ENCODE measurements around the gene INCA1. TPM values are rescaled to one million over a fixed set of nuclear protein-coding genes. Genes with fewer than 3 reads are reported as not detected.

INCA1 gene, protein sequence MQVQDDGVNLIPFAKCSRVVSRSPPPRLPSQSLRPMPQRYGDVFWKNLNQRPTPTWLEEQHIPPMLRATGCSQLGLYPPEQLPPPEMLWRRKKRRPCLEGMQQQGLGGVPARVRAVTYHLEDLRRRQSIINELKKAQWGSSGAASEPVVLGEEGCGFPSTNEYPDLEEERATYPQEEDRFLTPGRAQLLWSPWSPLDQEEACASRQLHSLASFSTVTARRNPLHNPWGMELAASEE
- total RNA-seq, result 1 to 10 TPM; 2.9 to 4.9 (median 3.5) TPM
- polyA plus RNA-seq, result 1 to 10 TPM; 1.6 to 4.1 (median 4.0) TPM
- long read RNA-seq, donor 1, partial matches to known transcripts, result 2 of 5 reads
- long read RNA-seq, donor 1, other reads (novel, unspliced or antisense), result 3 of 5 reads
- long read RNA-seq, donor 2, partial matches to known transcripts, result 0 of 4 reads
- long read RNA-seq, donor 2, other reads (novel, unspliced or antisense), result 4 of 4 reads

DNA sequence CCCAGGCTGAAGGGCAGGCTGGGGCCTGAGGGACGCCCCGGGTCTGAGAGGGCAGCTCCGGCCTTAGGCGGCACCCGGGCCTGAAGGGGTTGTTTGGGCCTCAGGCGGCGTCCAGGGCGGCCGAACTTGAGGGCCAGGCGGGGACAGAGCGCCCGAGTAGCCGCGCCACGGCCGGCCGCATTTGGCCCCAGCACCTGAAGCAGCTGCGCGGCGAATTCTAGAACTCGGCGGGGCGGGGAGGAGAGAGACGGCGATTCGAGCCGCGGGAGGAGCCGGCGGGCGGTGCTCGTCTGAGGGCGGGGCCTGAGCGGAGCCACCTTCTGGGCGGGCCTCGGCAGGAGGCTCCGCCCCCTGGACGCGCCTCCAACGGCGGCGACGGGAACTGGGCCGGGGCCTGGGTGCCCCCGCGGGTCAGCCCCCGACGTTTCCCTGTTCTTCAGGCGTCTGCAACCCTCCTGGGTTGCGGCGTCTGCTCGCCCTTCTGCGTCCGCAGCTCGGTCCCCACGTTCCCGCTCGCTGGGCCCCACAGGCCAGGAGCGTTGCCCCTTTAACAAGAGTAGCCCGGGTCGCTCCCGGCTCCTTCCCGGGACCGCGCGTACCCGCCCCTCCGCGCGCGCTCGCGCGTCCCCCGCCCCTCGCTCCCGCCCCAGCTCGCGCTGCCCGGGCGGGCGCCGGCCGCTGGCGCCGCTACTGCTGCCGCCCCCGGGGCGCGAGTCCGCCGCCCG, at the start of gene INCA1, which contains the start of gene KIF1C:
TSS of gene INCA1 (minus strand) at position 221 of the 725 bp plus-strand sequence. CDS start 3,085 bp downstream, outside the sequence.
TSS of gene KIF1C (plus strand) at position 649 of the 725 bp plus-strand sequence. CDS start 2,297 bp downstream, outside the sequence.
- intact Hi-C loops (cut with DNase I), result loop anchor here in 1 of 2 donors (5.0 kb wide), 1 partner anchor 55 kb away; the partner anchor contains the start of genes RNF167 and SLC25A11
- TF ChIP-seq, protein P1, sequence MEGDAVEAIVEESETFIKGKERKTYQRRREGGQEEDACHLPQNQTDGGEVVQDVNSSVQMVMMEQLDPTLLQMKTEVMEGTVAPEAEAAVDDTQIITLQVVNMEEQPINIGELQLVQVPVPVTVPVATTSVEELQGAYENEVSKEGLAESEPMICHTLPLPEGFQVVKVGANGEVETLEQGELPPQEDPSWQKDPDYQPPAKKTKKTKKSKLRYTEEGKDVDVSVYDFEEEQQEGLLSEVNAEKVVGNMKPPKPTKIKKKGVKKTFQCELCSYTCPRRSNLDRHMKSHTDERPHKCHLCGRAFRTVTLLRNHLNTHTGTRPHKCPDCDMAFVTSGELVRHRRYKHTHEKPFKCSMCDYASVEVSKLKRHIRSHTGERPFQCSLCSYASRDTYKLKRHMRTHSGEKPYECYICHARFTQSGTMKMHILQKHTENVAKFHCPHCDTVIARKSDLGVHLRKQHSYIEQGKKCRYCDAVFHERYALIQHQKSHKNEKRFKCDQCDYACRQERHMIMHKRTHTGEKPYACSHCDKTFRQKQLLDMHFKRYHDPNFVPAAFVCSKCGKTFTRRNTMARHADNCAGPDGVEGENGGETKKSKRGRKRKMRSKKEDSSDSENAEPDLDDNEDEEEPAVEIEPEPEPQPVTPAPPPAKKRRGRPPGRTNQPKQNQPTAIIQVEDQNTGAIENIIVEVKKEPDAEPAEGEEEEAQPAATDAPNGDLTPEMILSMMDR (IDR thresholded peaks at IDR 0.05), result peak; percentile 17
- WGBS, 3 donors, result 0 to 1% (median 0%) methylated on average over 67 to 93 of the region's 93 CpGs
- H3K36me3 ChIP-seq (ENCODE audit: insufficient read depth in 1 of 2, low read depth in 1 of 2), result peaks cover 7 to 19% of the 10 kb centered on the region in 2 donors
- H3K27ac ChIP-seq, result peak within 1 kb of the TSS; percentile 96
- no peaks in the 10 kb centered on the region for H3K27me3 ChIP-seq (ENCODE audit: insufficient read depth in 3 of 3, low read length in 2 of 3)
- H3K9me3 ChIP-seq, result no peaks in the 10 kb centered on the region
- H3K4me1 ChIP-seq, result peaks cover 34% of the 10 kb centered on the region
- H3K4me3 ChIP-seq, result peak within 1 kb of the TSS; percentile 96
- DNase-seq (peak; percentile 95 to 98), ATAC-seq (peak; percentile 83 to 85 (median 84))

DNA sequence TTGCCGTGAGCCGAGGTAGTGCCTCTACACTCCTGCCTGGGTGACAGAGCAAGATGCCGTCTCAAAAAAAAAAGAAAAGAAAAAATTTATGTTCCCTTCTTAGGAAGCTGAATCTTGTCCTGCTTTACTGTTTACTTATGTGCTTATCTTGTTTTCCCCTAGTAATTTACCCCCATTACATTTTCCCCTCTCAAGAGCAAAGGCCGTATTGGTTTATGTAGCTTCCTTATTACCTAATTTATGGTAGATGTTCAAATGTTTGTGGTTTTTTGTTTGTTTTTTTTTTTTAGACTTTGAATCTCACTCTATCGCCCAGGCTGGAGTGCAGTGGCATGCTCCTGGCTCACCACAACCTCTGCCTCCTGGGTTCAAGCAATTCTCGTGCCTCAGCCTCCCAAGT, 48.2 kb upstream of the INCA1 start:
- Histone ChIP-seq H3K27me3 (ENCODE audit: insufficient read depth in 3 of 3, low read length in 2 of 3) (no peaks in the 10 kb centered on the region), H3K36me3 (ENCODE audit: insufficient read depth in 1 of 2, low read depth in 1 of 2) (no peaks in the 10 kb centered on the region), H3K4me3 (no peak overlapping the region), H3K9me3 (no peaks in the 10 kb centered on the region), H3K4me1 (no peaks in the 10 kb centered on the region), H3K27ac (no peak overlapping the region)
- ATAC-seq, result no peak
- DNase-seq, result no peak
- intact Hi-C loops (cut with DNase I), result no loop called here
- WGBS, 3 donors, result 91 to 97% (median 93%) methylated on average over 6 of the region's 6 CpGs
- TF ChIP-seq, protein P1 (IDR thresholded peaks at IDR 0.05), result no peak

DNA sequence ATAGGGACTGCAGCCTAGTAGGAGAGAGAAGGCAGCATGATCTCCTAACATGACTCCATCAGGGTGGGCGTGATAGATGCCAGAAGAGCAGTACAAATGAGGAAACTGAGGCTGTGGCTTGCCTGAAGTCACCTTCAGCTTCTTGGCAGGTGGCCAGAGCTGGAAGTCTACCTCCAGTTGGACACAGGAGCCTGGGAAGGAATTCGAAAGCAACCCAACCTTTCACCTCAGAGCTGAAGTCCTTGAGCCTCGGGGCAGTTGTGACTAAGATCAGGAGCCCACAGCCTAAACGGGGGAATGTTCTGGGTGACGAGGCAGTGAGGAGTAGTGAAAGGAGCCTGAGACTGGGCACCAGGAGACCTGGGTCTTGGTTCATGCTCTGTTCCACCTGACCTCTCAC, 47.3 kb upstream of the INCA1 start:
- DNase-seq (no peak), ATAC-seq (no peak)
- Histone ChIP-seq H3K27ac (no peak overlapping the region), H3K9me3 (no peaks in the 10 kb centered on the region), H3K4me1 (no peaks in the 10 kb centered on the region), H3K27me3 (ENCODE audit: insufficient read depth in 3 of 3, low read length in 2 of 3) (no peaks in the 10 kb centered on the region), H3K36me3 (ENCODE audit: insufficient read depth in 1 of 2, low read depth in 1 of 2) (no peaks in the 10 kb centered on the region), H3K4me3 (no peak overlapping the region)
- TF ChIP-seq, protein P1 (IDR thresholded peaks at IDR 0.05), result no peak
- WGBS, 3 donors, result 89 to 95% (median 91%) methylated on average over 5 of the region's 5 CpGs
- intact Hi-C loops (cut with DNase I), result no loop called here

DNA sequence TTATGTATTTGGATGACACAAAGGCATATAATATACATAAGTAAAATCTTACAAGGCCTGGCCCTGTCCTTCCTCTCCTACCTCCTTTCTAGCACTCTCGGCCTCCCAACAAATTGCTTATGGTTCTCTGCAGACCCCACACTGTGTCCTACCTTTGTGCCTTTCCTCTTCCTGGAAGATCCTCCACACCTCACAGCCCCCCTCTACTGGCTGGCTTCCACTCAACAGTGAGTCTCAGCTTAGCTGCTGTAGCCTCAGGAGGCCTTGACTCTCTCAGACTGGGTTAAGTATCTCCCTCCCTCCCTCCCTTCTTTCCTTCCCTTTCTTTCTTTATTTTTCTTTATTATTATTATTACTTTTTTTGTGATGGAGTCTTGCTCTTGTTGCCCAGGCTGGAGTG, 46.2 kb upstream of the INCA1 start:
- H3K4me1 ChIP-seq, result no peaks in the 10 kb centered on the region
- H3K36me3 ChIP-seq (ENCODE audit: insufficient read depth in 1 of 2, low read depth in 1 of 2), result no peaks in the 10 kb centered on the region
- H3K9me3 ChIP-seq, result no peaks in the 10 kb centered on the region
- intact Hi-C loops (cut with DNase I), result no loop called here
- TF ChIP-seq, protein P1 (IDR thresholded peaks at IDR 0.05), result no peak
- DNase-seq (no peak), ATAC-seq (no peak)
- WGBS, 3 donors, result 89 to 100% (median 98%) methylated on average over 1 of the region's 1 CpG
- H3K27ac ChIP-seq, result no peak overlapping the region
- H3K4me3 ChIP-seq, result no peak overlapping the region
- no peaks in the 10 kb centered on the region for H3K27me3 ChIP-seq (ENCODE audit: insufficient read depth in 3 of 3, low read length in 2 of 3)
